Omental fat pad (tissue), 4 donors: ENCODE results near the gene LY6G5C. TPM values are rescaled to one million over a fixed set of nuclear protein-coding genes. Genes with fewer than 3 reads are reported as not detected.
A peak's percentile ranks its signal among the peaks of the same experiment; 100 is the strongest.

Experiments used
- ATAC-seq: fragments of 150-250 bp; one replicate; pipeline ENCODE4 v1.9.1; 2016; ENCODE audit warnings: mild to moderate bottlenecking, moderate library complexity; ENCODE audit not compliant: low FRiP score
- DNase-seq: peaks from one replicate; pipeline ENCODE4 v3.0.0-alpha.2; 2019; ENCODE audit warnings: low spot score
- CTCF ChIP-seq, 3 donors: fragments of 450-650 bp; IDR thresholded peaks; one replicate each; pipeline ENCODE4 v1.5.1; 2016 to 2017; ENCODE audit warnings: antibody characterized with exemption in 3 of 3, mild to moderate bottlenecking in 3 of 3, moderate library complexity in 2 of 3
- total RNA-seq, 4 donors: library from RNA; depleted of rRNA; stranded (reverse); fragments of >200 nt; gene quantifications; one replicate each; pipeline ENCODE4 v1.1.0, GENCODE V29; 2016

The LY6G5C gene
- total RNA-seq, 4 donors from 2014 or later: 0.84 to 4.5 (median 1.3) TPM; not detected in 1

- DNase-seq: peak; percentile 78
- TF ChIP-seq CTCF (IDR thresholded peaks at IDR 0.05): no peak
Observed at GRCh38 chr6:31664790-31665500, 15.9 kb downstream of the LY6G5C start, which contains the start of gene GPANK1. TSS of gene GPANK1 (minus strand) at chr6:31664997. CDS start at chr6:31664478, 519 bp downstream.

GRCh38 chr6:31663961-31664789 is 16.7 kb downstream of the LY6G5C start:
- ATAC-seq (no peak), DNase-seq (no peak)
- TF ChIP-seq CTCF (IDR thresholded peaks at IDR 0.05): no peak

More at GRCh38 chr6:31664790-31665500, 15.9 kb downstream of the LY6G5C start, which contains the start of gene GPANK1:
- ATAC-seq: peak; percentile 43

GRCh38 chr6:31663126-31663960 is 17.5 kb downstream of the LY6G5C start:
- DNase-seq: no peak
- TF ChIP-seq CTCF (IDR thresholded peaks at IDR 0.05): no peak

GRCh38 chr6:31662124-31662723 is 18.6 kb downstream of the LY6G5C start:
- ATAC-seq: no peak
- no peak for DNase-seq
- no peak for TF ChIP-seq CTCF (IDR thresholded peaks at IDR 0.05)

More at GRCh38 chr6:31663126-31663960, 17.5 kb downstream of the LY6G5C start:
- no peak for ATAC-seq

GRCh38 chr6:31661262-31662123 is 19.4 kb downstream of the LY6G5C start:
- ATAC-seq (no peak), DNase-seq (no peak)
- TF ChIP-seq CTCF (IDR thresholded peaks at IDR 0.05): no peak
